Heart right ventricle (tissue), 16 donors: ENCODE measurements around the gene HMCN1. TPM values are rescaled to one million over a fixed set of nuclear protein-coding genes. Genes with fewer than 3 reads are reported as not detected.

ENCODE experiments used
- ATAC-seq, 8 donors: fragments of 200-7000 bp; cut with Tn5 transposase; one replicate each; pipeline ENCODE4 v1.9.1; 2020; ENCODE audit warnings: mild to moderate bottlenecking in 8 of 8, moderate library complexity in 8 of 8, moderate number of reproducible peaks in 1 of 8
- DNase-seq, 2 donors: peaks; one replicate each; pipeline ENCODE4 v3.0.0-alpha.2; 2020
- H3K27ac ChIP-seq, 10 donors: fragments of 200-600 bp; sonication (generic) in 2 of 10; one replicate each; pipeline versions ENCODE4 v1.5.0 to v1.8.0; 2020 to 2022; ENCODE audit warnings: mild to moderate bottlenecking in 3 of 10
- H3K27me3 ChIP-seq, 7 donors: fragments of 200-600 bp; one replicate each; pipeline ENCODE4 v1.8.0; 2021 to 2022; ENCODE audit warnings: mild to moderate bottlenecking in 2 of 7
- H3K36me3 ChIP-seq, 9 donors: fragments of 200-600 bp; sonication (generic) in 1 of 9; one replicate each; pipeline versions ENCODE4 v1.5.0 to v1.8.0; 2020 to 2022; ENCODE audit warnings: mild to moderate bottlenecking in 2 of 9
- H3K4me1 ChIP-seq, 9 donors: fragments of 200-600 bp; sonication (generic) in 1 of 9; one replicate each; pipeline versions ENCODE4 v1.5.0 to v1.8.0; 2020 to 2022; ENCODE audit warnings: mild to moderate bottlenecking in 4 of 9
- H3K4me3 ChIP-seq, 10 donors: fragments of 200-600 bp; sonication (generic) in 2 of 10; one replicate each; pipeline versions ENCODE4 v1.5.0 to v1.8.0; 2020 to 2022; ENCODE audit warnings: mild to moderate bottlenecking in 7 of 10, moderate library complexity in 2 of 10
- H3K9me3 ChIP-seq, 11 donors: fragments of 200-600 bp in 10 of 11; sonication (generic) in 2 of 11; one replicate each; pipeline versions ENCODE4 v1.5.0 to v1.8.0; 2013 to 2022; ENCODE audit warnings: mild to moderate bottlenecking in 2 of 11, control low read depth in 1 of 11, moderate library complexity in 1 of 11
- WGBS, 2 donors: extraction: QIAGEN DNeasy Blood & Tissue Kit; methylation state at CpG; one replicate each; pipeline ENCODE4 v1.1.7; 2013; ENCODE audit warnings: inconsistent platforms in 1 of 2; 5-methylcytosine and 5-hydroxymethylcytosine counted together
- intact Hi-C, 10 donors: fragments of 100-400 bp; cut with DNase I; formaldehyde crosslinking; loops; one replicate each; pipeline versions ENCODE4 v1.11.1 to v1.14.2; 2022
- polyA plus RNA-seq, 2 donors: library from polyadenylated mRNA; stranded (reverse); fragments of 200-250 nt; gene quantifications; one replicate each; pipeline ENCODE4 v1.2.3, GENCODE V29; 2013
- total RNA-seq, 10 donors: library from RNA; stranded (reverse); fragmentation: NEBNext Ultra II Directional in 3 of 10; extraction: Animal tissue kit (Norgen Biotek cat#: 25700) in 3 of 10; gene quantifications; one replicate each; pipeline versions ENCODE4 v1.2.1 to v1.2.4, GENCODE V29; 2021 to 2023
- TF ChIP-seq, protein P1 (sequence below), 9 donors: fragments of 200-600 bp; sonication (generic) in 2 of 9; IDR thresholded peaks; one replicate each; pipeline versions ENCODE4 v1.5.0 to v1.8.0; 2021 to 2022; ENCODE audit warnings: antibody characterized with exemption in 9 of 9, mild to moderate bottlenecking in 5 of 9, moderate library complexity in 1 of 9
- donor health status: Arrhythmogenic right ventricular cardiomyopathy.
- donor health status: ischemic (EF 13 %, LVEDD 7.1; RV severe dilation, severe dysfunction).
- donor health status: healthy with polysubstance abuse.
- donor health status: DM: no; HTN: yes; CAD: no.
- donor health status: DM: no; HTN: no; CAD: no.
- donor health status: ischemic (EF 25% LVEDD 6.9; RV normal size, moderate dysfunction).
- donor health status: ischemic (EF 25% LVEDD 5.7; RV mildly dilated, moderate dysfunction).
- donor health status: healthy.
- donor health status: DM: yes; HTN: yes; CAD: no.
- donor health status: Ischemic cardiomyopathy.
- donor health status: ischemic (EF 35%, LVEDD 5.7; RV mildly dilated, moderate dysfunction).
- donor health status: nonischemic (EF 11% LVEDD 7.7; RV severe dilation, severe dysfunction).
- donor health status: DM: yes; HTN: yes; CAD: no.
- donor health status: PGD.
- donor health status: ischemic (EF 29% LVEDD 5.4; RV normal size, mild dysfunction).
- donor health status: nonischemic (EF 23%, LVEDD 6.1; RV moderate dilation, normal function).

Gene HMCN1
- total and polyA plus RNA-seq, 12 donors, result 3.4 to 12.4 (median 6.2) TPM

DNA sequence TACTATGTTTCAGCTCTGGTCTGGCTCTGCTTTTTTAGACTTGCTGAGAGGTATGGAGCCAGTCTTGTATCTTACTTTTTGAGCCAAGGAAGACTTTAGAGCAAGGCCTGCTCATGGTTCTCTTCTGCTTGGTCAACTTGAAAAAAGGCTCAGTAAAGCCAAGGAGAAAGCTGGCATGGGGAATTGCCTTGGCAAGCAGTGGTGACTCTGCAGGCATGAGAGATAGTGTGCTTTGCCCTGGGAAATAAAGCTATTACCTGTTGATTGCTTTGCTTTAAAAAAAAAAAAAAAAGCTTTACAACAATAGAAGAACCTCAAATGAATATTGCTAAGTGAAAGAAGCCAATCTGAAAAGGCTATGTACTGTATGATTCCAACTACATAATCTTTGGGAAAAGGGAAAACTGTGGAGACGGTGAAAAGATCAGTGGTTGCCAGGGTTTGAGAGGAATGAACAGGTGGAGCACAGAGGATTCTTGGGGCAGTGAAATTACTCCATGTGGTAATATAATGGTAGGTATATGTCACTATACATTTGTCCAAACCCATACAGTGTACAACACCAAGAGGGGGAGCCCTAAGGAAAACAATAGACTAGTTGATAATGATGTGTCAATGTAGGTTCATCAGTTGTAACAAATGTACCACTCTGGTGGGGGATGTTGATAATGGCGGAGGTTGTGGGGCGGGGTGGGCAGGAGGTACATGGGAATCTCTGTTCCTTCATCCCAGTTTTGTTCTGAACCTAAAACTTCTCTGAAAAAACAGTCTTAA, 87.6 kb downstream of the HMCN1 start:
- Histone ChIP-seq H3K9me3 (no peaks in the 10 kb centered on the region), H3K27me3 (no peaks in the 10 kb centered on the region), H3K27ac (no peak overlapping the region), H3K4me3 (no peak overlapping the region), H3K4me1 (peaks cover 0 to 11% (median 0%) of the 10 kb centered on the region in 9 donors), H3K36me3 (no peaks in the 10 kb centered on the region)
- intact Hi-C loops, result loop anchor here in 1 of 10 donors (10.0 kb wide), 1 partner anchor 403 kb away; no protein-coding TSS in a partner anchor
- ATAC-seq (no peak), DNase-seq (no peak)
- TF ChIP-seq, protein P1, sequence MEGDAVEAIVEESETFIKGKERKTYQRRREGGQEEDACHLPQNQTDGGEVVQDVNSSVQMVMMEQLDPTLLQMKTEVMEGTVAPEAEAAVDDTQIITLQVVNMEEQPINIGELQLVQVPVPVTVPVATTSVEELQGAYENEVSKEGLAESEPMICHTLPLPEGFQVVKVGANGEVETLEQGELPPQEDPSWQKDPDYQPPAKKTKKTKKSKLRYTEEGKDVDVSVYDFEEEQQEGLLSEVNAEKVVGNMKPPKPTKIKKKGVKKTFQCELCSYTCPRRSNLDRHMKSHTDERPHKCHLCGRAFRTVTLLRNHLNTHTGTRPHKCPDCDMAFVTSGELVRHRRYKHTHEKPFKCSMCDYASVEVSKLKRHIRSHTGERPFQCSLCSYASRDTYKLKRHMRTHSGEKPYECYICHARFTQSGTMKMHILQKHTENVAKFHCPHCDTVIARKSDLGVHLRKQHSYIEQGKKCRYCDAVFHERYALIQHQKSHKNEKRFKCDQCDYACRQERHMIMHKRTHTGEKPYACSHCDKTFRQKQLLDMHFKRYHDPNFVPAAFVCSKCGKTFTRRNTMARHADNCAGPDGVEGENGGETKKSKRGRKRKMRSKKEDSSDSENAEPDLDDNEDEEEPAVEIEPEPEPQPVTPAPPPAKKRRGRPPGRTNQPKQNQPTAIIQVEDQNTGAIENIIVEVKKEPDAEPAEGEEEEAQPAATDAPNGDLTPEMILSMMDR (IDR thresholded peaks at IDR 0.05), result no peak
- WGBS, 2 donors, result 95 to 97% methylated on average over 3 of the region's 3 CpGs

DNA sequence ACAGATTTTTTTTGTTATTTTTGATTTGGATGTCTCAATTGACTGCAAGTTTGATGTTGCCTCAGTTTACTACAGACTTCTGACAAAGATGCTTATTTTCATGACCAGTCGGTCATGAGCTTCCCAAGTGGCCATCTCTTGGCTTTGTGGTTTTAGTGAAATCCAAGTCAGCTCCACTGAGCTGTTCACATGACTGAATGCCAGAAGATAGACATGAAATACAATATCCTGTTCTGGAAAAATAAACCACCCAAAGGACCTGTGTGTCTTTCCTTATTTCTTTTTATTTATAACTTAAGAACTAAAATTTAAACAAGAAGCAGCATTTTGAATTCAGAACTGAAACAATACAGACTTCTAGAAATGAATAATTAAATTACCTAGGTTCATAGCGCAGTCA, 89.3 kb downstream of the HMCN1 start:
- Histone ChIP-seq H3K27ac (no peak overlapping the region), H3K36me3 (no peaks in the 10 kb centered on the region), H3K27me3 (no peaks in the 10 kb centered on the region), H3K4me1 (peaks cover 0 to 11% (median 0%) of the 10 kb centered on the region in 9 donors), H3K9me3 (no peaks in the 10 kb centered on the region), H3K4me3 (no peak overlapping the region)
- intact Hi-C loops, result loop anchor here in 1 of 10 donors (10.0 kb wide), 1 partner anchor 401 kb away; no protein-coding TSS in a partner anchor
- no peak for ATAC-seq
- TF ChIP-seq, protein P1 (IDR thresholded peaks at IDR 0.05), result no peak
- DNase-seq, result no peak
- WGBS, 2 donors, result 82 to 83% methylated on average over 2 of the region's 2 CpGs

DNA sequence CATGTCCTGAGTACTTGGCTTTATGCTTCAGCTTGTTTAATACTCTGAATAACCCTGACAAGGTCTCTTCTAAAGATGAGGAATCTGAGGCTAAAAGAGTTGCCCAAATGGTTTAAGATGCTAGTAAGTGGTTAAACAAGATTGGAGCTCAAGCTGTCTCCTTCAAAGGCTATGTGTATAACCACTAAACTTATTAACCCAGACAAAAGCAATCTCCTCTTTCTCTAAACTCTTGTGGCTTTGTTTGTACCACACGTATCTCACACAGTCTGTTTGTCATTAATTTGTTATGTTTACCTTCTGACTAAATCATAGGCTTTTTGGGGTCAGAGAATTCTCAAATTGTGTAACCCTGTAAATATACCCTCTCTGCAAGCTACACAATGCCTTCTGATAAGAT, 89.9 kb downstream of the HMCN1 start:
- Histone ChIP-seq H3K9me3 (peaks cover 0 to under 1% (median 0%) of the 10 kb centered on the region in 11 donors), H3K36me3 (no peaks in the 10 kb centered on the region), H3K4me1 (peaks cover 0 to 11% (median 0%) of the 10 kb centered on the region in 9 donors), H3K27me3 (no peaks in the 10 kb centered on the region), H3K27ac (no peak overlapping the region), H3K4me3 (no peak overlapping the region)
- TF ChIP-seq, protein P1 (IDR thresholded peaks at IDR 0.05), result no peak
- DNase-seq, result no peak
- ATAC-seq, result no peak
- intact Hi-C loops, result loop anchor here in 1 of 10 donors (10.0 kb wide), 1 partner anchor 401 kb away; no protein-coding TSS in a partner anchor
- 76 to 78% methylated on average over 1 of the region's 1 CpG for WGBS, 2 donors

DNA sequence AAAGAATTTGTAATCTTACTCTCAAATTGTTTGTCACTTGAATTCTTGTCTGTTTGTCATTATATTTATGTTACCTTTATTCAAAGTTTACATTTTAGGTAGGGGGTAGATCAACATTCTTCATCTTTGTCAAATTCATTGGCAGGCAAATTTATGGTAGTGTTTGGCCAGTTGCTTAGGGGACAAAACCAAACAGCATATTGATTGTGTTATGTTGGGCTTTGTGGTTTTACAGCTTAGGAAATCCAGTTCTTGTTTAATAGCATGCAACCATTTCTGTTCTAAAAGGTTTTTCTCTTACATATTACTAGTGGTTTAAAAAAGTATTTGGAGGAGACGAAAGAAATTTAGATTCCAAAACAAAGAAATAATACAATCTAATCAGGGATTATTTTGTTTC, 91.4 kb downstream of the HMCN1 start:
- ATAC-seq, result no peak
- no peak for DNase-seq
- peaks cover 0 to 11% (median 0%) of the 10 kb centered on the region in 9 donors for H3K4me1 ChIP-seq
- 85 to 91% methylated on average over 1 of the region's 1 CpG for WGBS, 2 donors
- intact Hi-C loops, result loop anchor here in 1 of 10 donors (10.0 kb wide), 1 partner anchor 399 kb away; no protein-coding TSS in a partner anchor
- H3K36me3 ChIP-seq, result no peaks in the 10 kb centered on the region
- H3K27ac ChIP-seq, result no peak overlapping the region
- TF ChIP-seq, protein P1 (IDR thresholded peaks at IDR 0.05), result no peak
- peaks cover 0 to 7% (median 0%) of the 10 kb centered on the region in 11 donors for H3K9me3 ChIP-seq
- no peak overlapping the region for H3K4me3 ChIP-seq
- no peaks in the 10 kb centered on the region for H3K27me3 ChIP-seq
